ENCODE results near the gene MLEC.

MLEC gene

DNA sequence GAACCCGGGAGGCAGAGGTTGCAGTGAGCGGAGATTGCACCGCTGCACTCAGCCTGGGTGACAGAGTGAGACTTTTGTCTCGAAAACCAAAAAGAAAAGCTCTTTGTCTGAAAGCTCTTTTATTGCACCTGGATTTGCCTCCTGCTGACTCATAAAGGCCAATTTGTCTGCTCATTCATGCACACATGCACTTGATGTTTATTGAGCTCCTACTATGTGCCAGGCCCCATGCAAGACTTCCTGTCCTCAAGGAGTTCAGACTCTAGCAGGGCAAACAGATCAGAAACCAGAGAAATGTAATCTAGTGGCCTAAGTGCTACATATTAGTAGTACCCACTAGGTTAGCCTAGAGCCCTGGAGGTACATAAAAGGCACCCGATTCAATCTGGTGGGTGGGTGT lies 16.3 kb upstream of the MLEC start:
- DNase-seq (ENCODE audit: low spot score) = no peak
- TF ChIP-seq, protein P1, sequence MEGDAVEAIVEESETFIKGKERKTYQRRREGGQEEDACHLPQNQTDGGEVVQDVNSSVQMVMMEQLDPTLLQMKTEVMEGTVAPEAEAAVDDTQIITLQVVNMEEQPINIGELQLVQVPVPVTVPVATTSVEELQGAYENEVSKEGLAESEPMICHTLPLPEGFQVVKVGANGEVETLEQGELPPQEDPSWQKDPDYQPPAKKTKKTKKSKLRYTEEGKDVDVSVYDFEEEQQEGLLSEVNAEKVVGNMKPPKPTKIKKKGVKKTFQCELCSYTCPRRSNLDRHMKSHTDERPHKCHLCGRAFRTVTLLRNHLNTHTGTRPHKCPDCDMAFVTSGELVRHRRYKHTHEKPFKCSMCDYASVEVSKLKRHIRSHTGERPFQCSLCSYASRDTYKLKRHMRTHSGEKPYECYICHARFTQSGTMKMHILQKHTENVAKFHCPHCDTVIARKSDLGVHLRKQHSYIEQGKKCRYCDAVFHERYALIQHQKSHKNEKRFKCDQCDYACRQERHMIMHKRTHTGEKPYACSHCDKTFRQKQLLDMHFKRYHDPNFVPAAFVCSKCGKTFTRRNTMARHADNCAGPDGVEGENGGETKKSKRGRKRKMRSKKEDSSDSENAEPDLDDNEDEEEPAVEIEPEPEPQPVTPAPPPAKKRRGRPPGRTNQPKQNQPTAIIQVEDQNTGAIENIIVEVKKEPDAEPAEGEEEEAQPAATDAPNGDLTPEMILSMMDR (IDR thresholded peaks at IDR 0.05) = no peak
- no peak overlapping the region for H3K27ac ChIP-seq
- H3K4me3 ChIP-seq = no peak overlapping the region

DNA sequence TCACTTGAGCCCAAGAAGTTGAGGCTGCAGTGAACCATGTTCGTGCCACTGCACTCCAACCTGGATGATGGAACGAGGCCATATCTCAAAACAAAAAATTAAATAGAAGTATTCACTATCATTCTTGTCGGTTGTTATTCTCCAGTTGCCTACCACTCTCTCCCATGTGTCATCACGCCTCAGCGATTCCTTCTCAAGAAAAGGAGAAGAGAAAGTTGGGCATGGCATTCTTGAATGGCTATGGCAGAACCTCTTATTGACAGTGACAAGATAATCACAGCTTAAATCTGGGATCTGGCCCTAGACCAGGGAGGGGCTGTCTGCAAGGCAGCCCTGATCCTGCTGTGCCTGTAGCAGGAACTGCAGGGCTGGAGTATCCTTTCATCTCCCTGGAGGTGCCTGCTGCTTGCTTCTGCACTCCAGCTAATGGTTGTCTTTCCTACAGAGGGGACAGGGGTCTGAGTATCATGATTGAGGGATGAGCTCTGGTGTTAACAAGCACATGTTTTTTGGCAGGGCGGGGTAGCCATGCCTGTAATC lies 12.8 kb upstream of the MLEC start:
- TF ChIP-seq, protein P1 (IDR thresholded peaks at IDR 0.05) = no peak
- Histone ChIP-seq H3K4me3 (no peak overlapping the region), H3K27ac (no peak overlapping the region)
- DNase-seq (ENCODE audit: low spot score) = no peak

DNA sequence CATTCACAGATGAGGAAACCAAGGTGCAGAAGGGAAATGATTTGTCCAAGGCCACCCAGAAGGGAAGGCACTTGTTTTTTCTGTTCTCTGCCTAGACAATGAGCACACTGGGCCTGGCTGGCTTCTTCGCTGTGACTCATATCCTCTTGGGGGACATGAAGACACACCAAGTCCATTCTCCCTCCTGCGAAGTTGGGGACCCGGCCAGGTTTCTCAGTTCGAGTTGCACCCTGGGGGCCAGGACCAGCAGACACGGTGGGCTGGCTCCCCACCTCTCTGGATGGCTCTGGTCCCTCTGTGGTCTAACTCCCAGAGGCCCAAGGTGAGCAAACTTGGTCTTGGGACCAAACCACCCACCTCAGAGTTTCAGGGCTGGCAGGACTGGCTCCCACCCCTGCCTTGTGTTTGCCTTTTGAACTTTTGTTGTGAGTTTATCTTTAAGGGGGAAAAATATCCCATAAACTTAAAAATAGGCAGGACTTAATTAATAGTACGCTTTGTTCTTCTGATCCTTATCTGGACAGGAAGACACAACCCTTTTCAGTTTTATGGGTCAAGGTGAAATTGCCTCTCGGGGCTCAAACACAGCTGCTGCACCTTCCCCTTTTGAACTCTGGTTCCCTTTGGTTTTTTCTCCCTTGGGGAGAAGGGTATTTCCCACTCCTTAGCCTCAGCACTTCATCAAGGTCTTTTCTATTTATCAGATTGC lies 9.0 kb upstream of the MLEC start:
- H3K4me3 ChIP-seq = no peak overlapping the region
- no peak overlapping the region for H3K27ac ChIP-seq
- DNase-seq (ENCODE audit: low spot score) = no peak
- TF ChIP-seq, protein P1 (IDR thresholded peaks at IDR 0.05) = no peak

DNA sequence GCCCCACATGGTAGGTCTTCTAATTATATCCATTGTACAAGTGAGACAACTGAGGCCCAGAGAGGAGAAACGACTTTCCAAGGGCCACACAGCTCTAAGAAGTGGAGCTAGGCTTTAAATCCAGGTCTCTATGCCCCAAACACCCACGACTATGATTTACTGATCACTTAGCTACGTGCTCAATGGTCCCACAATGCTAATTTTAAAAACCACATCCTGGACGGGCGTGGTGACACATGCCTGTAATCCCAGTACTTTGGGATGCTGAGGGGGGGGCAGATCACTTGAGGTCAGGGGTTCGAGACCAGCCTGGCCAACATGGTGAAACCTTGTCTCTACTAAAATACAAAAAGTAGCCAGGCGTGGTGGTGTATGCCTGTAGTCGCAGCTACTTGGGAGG lies 8.4 kb upstream of the MLEC start:
- Histone ChIP-seq H3K4me3 (no peak overlapping the region), H3K27ac (no peak overlapping the region)
- no peak for DNase-seq (ENCODE audit: low spot score)
- TF ChIP-seq, protein P1 (IDR thresholded peaks at IDR 0.05) = no peak

DNA sequence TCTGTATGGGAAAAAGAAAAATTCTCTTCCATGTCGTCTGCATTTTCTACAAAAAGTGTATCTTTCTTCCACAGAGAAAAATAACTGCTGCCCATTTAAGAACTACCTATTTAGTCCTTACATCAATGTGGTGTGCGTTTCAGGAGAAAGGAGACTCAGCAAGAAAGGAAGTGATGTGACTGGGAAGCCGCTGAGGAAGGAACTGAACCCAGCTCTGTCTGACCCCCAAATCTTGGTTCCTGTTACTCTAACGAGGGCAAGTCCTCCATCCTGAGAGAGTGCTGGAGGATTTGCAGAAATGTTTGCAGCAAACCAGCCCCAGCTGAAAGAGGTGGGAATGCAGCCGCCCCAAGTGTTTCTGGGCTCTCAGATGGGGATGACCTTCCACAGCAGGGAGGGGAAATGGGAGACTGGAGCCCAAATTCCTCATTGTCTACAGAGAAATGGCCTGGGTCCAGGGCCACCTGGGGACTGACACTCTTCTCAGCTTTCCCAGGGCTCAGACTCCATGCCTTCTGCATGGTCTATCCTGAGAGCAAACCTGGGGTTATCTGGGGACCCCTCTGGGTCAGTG lies 6.7 kb upstream of the MLEC start:
- DNase-seq (ENCODE audit: low spot score) = no peak
- Histone ChIP-seq H3K4me3 (no peak overlapping the region), H3K27ac (no peak overlapping the region)
- TF ChIP-seq, protein P1 (IDR thresholded peaks at IDR 0.05) = no peak

DNA sequence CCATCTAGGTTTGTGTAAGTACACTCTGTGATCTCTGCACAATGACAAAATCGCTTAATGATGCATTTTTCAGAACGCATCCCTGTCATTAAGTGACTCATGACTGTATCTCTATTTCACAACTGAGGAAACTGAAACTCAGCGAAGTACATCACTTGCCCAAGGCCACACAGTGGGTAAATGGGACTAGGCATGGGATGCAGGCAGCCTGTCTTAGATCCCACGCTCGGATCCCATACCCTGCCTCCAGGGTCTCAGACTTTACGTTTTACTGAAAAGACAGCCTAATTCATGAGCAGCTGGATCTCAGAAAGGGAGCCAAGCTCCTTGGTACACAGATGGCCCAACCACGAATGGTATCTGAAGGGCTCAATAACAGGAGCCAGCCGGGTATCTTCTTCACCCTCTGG lies 2.4 kb upstream of the MLEC start:
- TF ChIP-seq, protein P1 (IDR thresholded peaks at IDR 0.05) = no peak
- no peak overlapping the region for H3K4me3 ChIP-seq
- no peak for DNase-seq (ENCODE audit: low spot score)
- peak overlapping the region in 1 of 2 donors; percentile 37 for H3K27ac ChIP-seq

DNA sequence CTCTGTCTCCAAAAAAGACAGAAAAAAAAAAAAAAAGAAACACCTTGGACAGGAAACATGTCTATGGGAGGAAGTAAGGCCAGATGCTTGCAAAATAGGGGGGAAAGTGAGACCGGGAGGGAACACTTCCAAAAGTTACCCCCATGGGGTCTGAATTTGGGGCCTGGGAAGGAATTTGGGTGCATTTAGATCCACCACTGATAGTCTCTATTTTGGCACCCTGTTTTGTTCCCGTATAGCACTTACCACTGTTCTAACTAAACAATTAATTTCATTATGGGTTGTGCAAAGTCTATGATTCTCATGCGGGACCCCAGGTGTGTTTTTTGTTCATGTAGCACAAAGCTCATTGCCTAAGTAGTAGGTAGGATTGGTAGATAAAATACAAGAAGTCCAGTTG lies 1.4 kb upstream of the MLEC start:
- Histone ChIP-seq H3K4me3 (no peak overlapping the region), H3K27ac (no peak overlapping the region)
- DNase-seq (ENCODE audit: low spot score) = no peak
- TF ChIP-seq, protein P1 (IDR thresholded peaks at IDR 0.05) = no peak

All from coronary artery (tissue), 2 donors.